ENCODE measurements around the gene ARHGEF38.

Gene ARHGEF38

DNA sequence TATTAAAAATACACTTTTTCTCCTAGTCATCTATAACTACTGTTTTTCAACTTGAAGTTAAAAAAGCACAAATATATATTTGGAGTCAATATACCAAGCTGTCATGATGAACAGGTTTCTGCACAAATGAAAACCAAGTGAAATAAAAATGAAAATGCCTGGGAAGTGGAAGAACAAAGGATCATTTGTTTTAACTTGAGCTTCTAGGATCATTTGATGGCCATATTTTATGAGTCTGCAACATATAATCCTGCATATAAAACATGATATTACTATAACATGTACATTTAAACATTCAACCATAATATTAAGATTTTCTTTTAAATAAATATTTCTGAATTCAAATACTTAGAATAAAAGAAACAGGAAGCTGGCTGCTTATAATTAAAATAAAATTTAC, 8.5 kb upstream of the ARHGEF38 start:
- DNase-seq (no peak), ATAC-seq (replicated peaks) (no peak)
- Mint-ChIP-seq H3K9me3 (no peaks in the 10 kb centered on the region), H3K36me3 (no peaks in the 10 kb centered on the region), H3K27me3 (peaks cover 7 to 17% of the 10 kb centered on the region in 2 donors), H3K4me1 (no peaks in the 10 kb centered on the region), H3K27ac (no peak overlapping the region), H3K4me3 (no peak overlapping the region)

DNA sequence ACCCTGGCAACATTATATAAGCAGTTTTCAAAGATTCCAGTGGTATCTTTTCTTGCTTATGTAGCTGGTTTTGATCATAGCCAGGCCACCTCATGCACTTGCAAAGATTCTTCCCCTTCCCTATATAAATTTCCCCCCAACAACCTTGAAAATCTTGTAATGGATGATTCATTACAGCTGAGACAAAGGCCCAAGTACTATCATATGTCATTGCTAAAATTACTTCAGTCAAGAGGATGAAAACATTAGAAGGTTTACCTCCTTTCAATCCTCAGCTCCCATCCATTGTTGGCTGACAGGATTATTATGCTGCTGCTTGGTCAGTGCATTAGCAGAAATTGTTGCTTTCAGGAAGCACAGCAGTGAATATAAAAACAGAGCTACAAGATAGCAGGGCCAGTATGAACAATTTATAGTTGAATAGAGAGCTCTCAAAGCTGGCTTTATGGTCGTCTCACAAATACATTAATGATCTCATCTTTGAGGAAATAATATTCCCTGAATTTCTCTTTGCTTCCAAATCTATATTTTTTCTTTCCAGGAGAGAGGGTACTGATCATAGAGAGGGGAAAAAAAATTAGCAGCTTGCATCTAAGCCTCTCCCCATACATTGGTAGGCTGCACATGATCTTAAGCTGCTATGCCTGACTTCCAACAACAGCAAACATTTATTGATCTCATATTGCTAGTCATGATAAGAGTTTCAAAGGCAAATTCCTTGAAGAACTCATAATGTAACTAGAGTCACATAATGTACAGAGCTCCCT, 7.7 kb upstream of the ARHGEF38 start:
- H3K27me3 Mint-ChIP-seq, result peaks cover 7 to 17% of the 10 kb centered on the region in 2 donors
- H3K27ac Mint-ChIP-seq, result no peak overlapping the region
- DNase-seq, result no peak
- no peaks in the 10 kb centered on the region for H3K36me3 Mint-ChIP-seq
- no peaks in the 10 kb centered on the region for H3K9me3 Mint-ChIP-seq
- ATAC-seq (replicated peaks), result no peak
- H3K4me3 Mint-ChIP-seq, result no peak overlapping the region
- no peaks in the 10 kb centered on the region for H3K4me1 Mint-ChIP-seq

DNA sequence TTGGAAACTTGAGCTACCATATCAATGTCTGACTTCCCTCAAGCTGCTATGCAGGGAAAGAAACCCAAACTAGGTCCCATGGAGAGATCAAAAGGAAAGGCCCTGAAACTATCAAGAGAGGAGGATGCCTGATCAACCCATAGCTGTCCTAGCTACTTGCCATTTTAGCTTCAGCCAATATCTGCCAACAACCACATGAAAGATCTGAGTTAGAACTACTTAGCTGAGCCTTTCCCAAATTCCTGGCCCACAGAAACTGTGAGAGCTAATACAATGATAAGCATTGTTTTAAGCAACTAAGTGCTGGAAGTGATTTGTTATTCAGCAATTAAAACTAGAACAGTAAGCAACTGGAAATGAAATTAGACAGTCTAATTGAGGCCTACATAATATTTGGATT, 6.3 kb upstream of the ARHGEF38 start:
- DNase-seq (no peak), ATAC-seq (replicated peaks) (no peak)
- Mint-ChIP-seq H3K27ac (no peak overlapping the region), H3K4me1 (no peaks in the 10 kb centered on the region), H3K4me3 (no peak overlapping the region), H3K36me3 (no peaks in the 10 kb centered on the region), H3K9me3 (no peaks in the 10 kb centered on the region), H3K27me3 (peaks cover 7 to 17% of the 10 kb centered on the region in 2 donors)

DNA sequence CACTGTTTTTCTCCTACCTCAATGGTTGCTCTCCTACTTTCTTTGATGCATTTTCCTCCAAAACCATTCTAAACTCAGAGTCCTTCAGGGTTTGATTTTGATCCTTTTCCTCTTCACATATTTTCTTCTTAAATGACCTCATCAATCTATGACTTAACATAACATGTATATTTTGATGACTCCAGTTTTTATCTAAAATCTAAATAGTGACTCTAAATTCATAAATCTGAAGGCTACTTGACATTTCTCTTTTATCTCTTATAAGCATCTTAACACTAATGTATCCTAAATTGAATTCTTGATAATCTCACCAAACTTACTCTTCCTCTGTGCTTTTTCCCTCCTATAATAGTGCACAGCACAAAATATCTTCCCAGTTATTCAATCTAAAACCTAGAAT, 4.7 kb upstream of the ARHGEF38 start:
- Mint-ChIP-seq H3K36me3 (no peaks in the 10 kb centered on the region), H3K27ac (no peak overlapping the region), H3K27me3 (peaks cover 7 to 12% of the 10 kb centered on the region in 2 donors), H3K9me3 (no peaks in the 10 kb centered on the region), H3K4me1 (no peaks in the 10 kb centered on the region), H3K4me3 (no peak overlapping the region)
- DNase-seq (no peak), ATAC-seq (replicated peaks) (no peak)

DNA sequence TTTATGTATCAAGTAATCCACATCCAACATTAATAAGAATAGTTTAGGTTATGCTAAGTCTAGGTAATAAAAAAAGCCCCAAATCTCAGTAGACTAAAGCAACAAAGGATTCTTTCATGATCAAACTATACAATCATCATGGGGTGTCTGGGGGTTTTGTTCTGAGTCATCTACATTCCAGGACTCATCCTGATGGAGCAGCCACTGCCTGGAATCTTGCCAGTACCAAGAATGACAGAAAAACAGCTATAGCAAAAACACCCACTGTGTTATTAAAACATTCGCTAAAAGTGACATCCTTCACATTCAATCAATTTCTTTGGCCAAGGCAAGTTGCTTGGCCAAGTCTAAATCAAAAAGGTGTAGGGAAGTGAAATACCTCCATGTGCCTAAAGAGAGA, 3.9 kb upstream of the ARHGEF38 start:
- Mint-ChIP-seq H3K27ac (no peak overlapping the region), H3K4me3 (no peak overlapping the region), H3K9me3 (no peaks in the 10 kb centered on the region), H3K27me3 (peaks cover 7 to 12% of the 10 kb centered on the region in 2 donors), H3K36me3 (no peaks in the 10 kb centered on the region), H3K4me1 (no peaks in the 10 kb centered on the region)
- DNase-seq (no peak), ATAC-seq (replicated peaks) (no peak)

DNA sequence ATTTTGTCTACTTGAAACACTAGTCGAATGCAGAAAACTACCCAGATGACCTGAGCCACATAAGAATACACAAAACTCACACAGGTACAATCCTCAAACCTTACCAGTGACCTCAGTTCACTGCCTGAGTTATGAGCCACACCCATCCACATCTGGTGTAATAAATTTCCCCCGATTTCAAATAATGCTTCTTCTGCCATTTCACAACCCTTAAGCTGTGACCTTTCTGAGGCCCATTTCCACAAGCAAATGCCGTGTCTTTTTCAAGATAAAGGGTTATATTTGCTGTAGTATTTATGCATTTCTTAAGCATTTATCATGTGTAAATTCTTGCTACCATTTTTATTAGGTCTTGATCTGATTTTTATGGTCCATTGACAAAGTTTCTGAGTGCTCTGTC, 1.8 kb upstream of the ARHGEF38 start:
- H3K27ac Mint-ChIP-seq, result no peak overlapping the region
- H3K9me3 Mint-ChIP-seq, result no peaks in the 10 kb centered on the region
- peaks cover 4 to 6% of the 10 kb centered on the region in 2 donors for H3K27me3 Mint-ChIP-seq
- H3K36me3 Mint-ChIP-seq, result no peaks in the 10 kb centered on the region
- no peaks in the 10 kb centered on the region for H3K4me1 Mint-ChIP-seq
- no peak overlapping the region for H3K4me3 Mint-ChIP-seq
- no peak for DNase-seq
- ATAC-seq (replicated peaks), result no peak

DNA sequence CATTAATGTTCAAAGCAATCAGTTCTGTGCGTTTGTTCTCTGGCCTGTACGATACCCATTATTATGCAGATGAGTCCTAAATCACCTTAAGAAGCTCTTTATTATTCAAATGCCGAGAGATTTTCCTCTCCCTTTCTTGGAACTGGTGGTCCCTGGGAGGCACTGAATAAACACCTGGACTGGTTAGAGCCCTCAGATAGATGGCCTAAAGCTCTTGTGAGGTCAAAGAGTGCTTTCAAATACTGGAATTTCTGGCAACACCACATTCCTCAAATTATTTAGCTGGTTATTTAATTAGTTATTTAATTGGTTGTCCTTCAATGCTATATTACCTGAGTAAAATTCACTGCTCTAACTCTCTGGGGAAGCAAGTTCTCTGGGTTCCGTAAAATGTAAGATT, 3.0 kb downstream of the ARHGEF38 start:
- Mint-ChIP-seq H3K4me3 (no peak overlapping the region), H3K27ac (no peak overlapping the region), H3K27me3 (peaks cover 0 to 10% of the 10 kb centered on the region in 2 donors), H3K9me3 (no peaks in the 10 kb centered on the region), H3K36me3 (no peaks in the 10 kb centered on the region), H3K4me1 (no peaks in the 10 kb centered on the region)
- ATAC-seq (replicated peaks), result no peak
- DNase-seq, result no peak

DNA sequence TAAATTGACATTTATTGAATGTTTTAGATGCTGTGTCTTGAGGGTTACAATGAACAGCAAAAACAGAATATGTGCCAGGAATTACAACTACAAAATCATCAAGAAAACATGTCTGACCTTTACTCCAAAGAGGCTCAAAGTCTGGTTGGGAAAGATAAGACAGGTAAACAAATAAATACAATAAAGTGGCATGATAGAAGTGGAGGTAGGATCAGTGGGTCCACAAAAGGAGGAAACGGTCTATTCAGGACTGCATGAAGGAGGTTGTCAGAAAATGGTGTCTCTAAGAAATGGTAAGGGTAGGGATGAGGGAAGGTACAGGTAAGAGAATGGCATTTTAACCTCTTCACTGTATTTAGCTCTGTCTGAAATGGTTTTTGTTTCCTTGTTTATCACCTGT, 3.8 kb downstream of the ARHGEF38 start:
- Mint-ChIP-seq H3K36me3 (no peaks in the 10 kb centered on the region), H3K9me3 (no peaks in the 10 kb centered on the region), H3K27ac (no peak overlapping the region), H3K4me1 (no peaks in the 10 kb centered on the region), H3K4me3 (no peak overlapping the region), H3K27me3 (peaks cover 0 to 12% of the 10 kb centered on the region in 2 donors)
- DNase-seq (no peak), ATAC-seq (replicated peaks) (no peak)

DNA sequence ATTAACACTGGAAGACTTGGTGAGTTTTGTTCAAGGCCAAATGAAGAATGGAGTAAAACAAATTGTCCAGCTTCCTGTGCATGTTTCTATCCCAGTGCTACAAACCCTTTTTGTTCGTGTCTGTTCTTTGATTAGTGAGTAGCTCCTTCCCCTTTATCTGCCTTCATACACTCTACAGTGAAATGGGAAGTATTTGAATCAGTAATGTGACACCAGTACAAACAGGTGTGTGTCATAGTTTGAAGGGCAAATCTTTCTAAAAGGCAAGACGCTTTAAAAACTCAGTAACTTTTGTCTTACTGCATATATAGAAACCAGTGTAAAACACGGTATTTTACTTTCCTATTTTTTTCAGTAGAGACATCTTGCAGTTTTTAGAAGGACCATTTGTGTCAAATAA, 5.9 kb downstream of the ARHGEF38 start:
- DNase-seq (no peak), ATAC-seq (replicated peaks) (no peak)
- H3K36me3 Mint-ChIP-seq, result no peaks in the 10 kb centered on the region
- H3K9me3 Mint-ChIP-seq, result no peaks in the 10 kb centered on the region
- no peak overlapping the region for H3K4me3 Mint-ChIP-seq
- peaks cover 0 to 25% of the 10 kb centered on the region in 2 donors for H3K27me3 Mint-ChIP-seq
- H3K27ac Mint-ChIP-seq, result no peak overlapping the region
- no peaks in the 10 kb centered on the region for H3K4me1 Mint-ChIP-seq

DNA sequence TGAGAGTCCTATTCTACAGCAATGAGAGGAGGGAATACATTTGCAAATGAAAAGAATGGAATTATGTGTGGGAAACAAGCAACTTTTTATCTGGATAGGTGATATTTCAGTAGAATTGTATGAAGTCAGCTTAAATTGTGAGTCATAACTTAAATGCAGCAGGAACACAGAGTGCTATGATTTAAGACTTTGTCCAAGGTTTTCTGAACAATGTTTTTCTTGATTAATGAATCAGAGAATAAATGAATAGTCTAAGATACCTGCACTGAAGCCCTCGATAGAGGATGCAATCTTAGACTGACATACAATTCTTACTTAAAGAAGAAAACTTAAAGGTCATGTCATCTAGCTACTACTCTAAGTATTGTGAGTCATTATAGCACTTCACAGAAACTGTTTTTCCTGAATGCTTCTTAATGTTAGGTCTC, 8.0 kb downstream of the ARHGEF38 start:
- no peak for ATAC-seq (replicated peaks)
- DNase-seq, result no peak
- Mint-ChIP-seq H3K27me3 (peaks cover 0 to 25% of the 10 kb centered on the region in 2 donors), H3K4me3 (no peak overlapping the region), H3K36me3 (no peaks in the 10 kb centered on the region), H3K27ac (no peak overlapping the region), H3K9me3 (no peaks in the 10 kb centered on the region), H3K4me1 (no peaks in the 10 kb centered on the region)

DNA sequence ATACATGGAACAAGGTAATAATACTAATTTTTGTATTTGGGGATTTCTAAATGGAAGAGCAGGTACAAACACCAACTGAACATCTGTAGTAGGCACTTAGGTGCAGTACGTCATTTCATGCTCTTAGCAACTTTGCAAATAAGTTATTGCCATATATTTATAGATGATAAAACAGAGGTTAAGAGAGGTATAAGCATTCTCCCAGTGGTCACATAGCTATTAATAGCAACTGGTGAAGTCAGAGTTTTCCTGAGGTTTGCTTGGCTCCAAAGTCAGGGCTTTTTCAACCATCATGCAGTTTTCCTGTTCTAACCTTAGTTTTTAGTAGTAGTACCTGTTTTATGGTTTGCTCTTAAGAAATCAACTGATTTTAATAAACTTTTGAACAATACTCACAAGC, 10.9 kb downstream of the ARHGEF38 start:
- Mint-ChIP-seq H3K27me3 (peaks cover 0 to 25% of the 10 kb centered on the region in 2 donors), H3K27ac (no peak overlapping the region)

DNA sequence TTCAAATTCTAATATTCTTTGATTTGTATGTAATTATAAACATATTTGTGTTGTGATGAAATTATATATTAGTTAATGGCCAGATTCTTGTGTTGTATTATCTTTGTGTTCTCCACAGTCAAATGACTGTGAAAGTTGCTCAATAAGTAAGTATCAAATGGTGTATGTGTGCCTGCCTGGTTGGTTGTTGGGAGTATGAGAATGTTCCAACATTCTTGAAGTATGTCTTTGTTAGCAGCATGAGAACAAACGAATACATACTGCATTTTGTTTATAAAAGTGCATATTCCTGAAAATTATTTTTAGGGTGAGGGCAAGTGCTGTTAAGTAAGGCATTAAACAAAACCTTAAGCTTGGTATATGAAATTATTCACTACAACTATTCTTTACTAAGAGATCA, 16.2 kb downstream of the ARHGEF38 start:
- no peaks in the 10 kb centered on the region for H3K36me3 Mint-ChIP-seq

More for the DNA sequence above, 10.9 kb downstream of the ARHGEF38 start:
- H3K4me1 Mint-ChIP-seq, result no peaks in the 10 kb centered on the region
- no peaks in the 10 kb centered on the region for H3K9me3 Mint-ChIP-seq
- no peaks in the 10 kb centered on the region for H3K36me3 Mint-ChIP-seq
- no peak overlapping the region for H3K4me3 Mint-ChIP-seq
- ATAC-seq (replicated peaks) (no peak), DNase-seq (no peak)

DNA sequence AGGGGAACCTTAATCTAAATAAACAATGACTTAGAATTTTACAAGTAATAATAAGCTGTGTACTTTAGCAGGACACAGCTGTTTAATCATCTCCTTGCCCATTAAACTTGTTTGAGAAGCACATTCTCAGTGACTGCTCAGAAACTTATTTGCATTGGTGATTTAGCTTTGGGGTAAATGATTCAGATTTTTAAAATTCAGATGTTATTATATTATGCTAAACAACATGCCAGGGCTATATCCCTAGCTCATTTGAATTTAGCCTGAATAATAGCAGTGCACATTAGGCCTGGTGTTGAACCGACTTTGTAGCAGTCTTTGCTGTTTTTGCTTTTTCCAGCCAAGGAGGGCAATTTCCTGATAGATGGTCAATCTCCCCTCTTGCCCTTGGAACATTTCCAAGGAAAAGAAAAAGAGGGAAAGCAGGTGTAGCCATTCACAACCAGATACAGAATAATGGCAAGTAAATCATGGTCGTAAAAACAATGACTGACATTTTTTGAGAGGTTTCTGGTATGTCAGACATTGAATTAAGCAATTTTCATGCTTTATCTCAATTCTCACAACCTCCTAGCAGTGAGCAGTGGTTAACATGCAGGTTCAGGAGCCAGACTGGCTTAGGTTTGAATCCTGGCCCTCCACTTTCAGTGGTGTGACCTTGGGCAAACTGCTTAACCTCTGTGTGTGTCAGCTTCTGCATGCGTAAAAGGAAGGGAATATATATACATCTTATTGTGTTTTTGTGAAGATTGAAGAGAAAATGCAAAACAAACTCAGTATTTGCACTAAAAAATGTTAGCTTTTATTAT, 16.8 kb downstream of the ARHGEF38 start:
- H3K4me1 Mint-ChIP-seq, result no peaks in the 10 kb centered on the region
- H3K27ac Mint-ChIP-seq, result no peak overlapping the region
- ATAC-seq (replicated peaks), result no peak
- H3K36me3 Mint-ChIP-seq, result no peaks in the 10 kb centered on the region
- H3K9me3 Mint-ChIP-seq, result no peaks in the 10 kb centered on the region
- no peak for DNase-seq
- no peaks in the 10 kb centered on the region for H3K27me3 Mint-ChIP-seq
- no peak overlapping the region for H3K4me3 Mint-ChIP-seq

More for the DNA sequence above, 16.2 kb downstream of the ARHGEF38 start:
- Mint-ChIP-seq H3K4me3 (no peak overlapping the region), H3K27me3 (no peaks in the 10 kb centered on the region), H3K9me3 (no peaks in the 10 kb centered on the region), H3K4me1 (no peaks in the 10 kb centered on the region), H3K27ac (no peak overlapping the region)
- ATAC-seq (replicated peaks) (no peak), DNase-seq (no peak)

DNA sequence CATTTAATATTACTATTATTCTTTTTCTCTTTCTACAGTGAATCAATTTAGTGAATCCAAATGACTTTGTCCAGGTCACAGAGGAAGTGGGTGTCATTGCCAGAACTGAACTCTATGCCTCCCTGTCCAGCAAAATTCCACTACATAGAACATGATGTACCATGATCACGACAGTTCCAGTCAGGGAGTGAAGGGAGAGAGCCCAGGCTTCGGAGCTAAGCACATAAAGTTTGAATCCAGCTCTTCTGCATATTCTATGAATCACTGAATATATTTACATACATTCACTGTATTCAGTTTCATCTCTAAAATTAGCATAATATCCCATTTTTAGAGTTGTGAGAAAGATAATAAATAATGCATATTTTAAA, 17.4 kb downstream of the ARHGEF38 start:
- no peaks in the 10 kb centered on the region for H3K9me3 Mint-ChIP-seq
- H3K4me1 Mint-ChIP-seq, result no peaks in the 10 kb centered on the region
- H3K27ac Mint-ChIP-seq, result no peak overlapping the region
- no peaks in the 10 kb centered on the region for H3K36me3 Mint-ChIP-seq
- no peak overlapping the region for H3K4me3 Mint-ChIP-seq
- DNase-seq, result no peak
- no peaks in the 10 kb centered on the region for H3K27me3 Mint-ChIP-seq
- no peak for ATAC-seq (replicated peaks)

DNA sequence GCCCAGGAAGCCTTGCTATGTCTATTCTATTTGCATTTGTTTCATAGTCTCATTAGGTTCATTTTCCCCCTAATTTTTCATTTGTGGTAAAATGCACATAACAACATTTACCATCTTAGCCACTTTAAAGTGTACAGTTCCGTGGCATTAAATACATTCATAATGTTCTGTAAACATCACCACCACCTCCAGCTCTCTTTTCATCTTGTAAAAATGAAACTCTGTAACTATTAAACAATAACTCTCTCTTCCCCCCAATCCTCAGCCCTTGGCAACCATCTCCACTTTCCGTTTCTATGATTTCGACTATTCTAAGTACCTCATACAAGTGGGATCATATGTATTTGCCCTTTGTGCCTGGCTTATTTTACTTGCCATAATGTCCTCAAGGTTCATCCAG, 19.9 kb downstream of the ARHGEF38 start:
- Mint-ChIP-seq H3K4me3 (no peak overlapping the region), H3K27me3 (peaks cover 0 to 1% of the 10 kb centered on the region in 2 donors), H3K36me3 (no peaks in the 10 kb centered on the region), H3K4me1 (no peaks in the 10 kb centered on the region), H3K9me3 (no peaks in the 10 kb centered on the region), H3K27ac (no peak overlapping the region)
- ATAC-seq (replicated peaks), result no peak
- DNase-seq, result no peak
